Gastrocnemius medialis (tissue), 4 donors: Measurements from ENCODE around the gene COG4. TPM values are rescaled to one million over a fixed set of nuclear protein-coding genes. Genes with fewer than 3 reads are reported as not detected.

ENCODE experiments used
- ATAC-seq, 2 donors: fragments of 150-250 bp; one replicate each; pipeline ENCODE4 v1.9.1; 2016
- DNase-seq, 2 donors: peaks; one replicate each; pipeline ENCODE4 v3.0.0-alpha.2; 2019
- H3K27ac ChIP-seq, 4 donors: fragments of 200-600 bp; sonication (generic); 1 replicate in 1 of 4; 2 replicates in 3 of 4; pipeline ENCODE4 v1.5.1; 2016 to 2018; ENCODE audit warnings: mild to moderate bottlenecking in 2 of 4, moderate library complexity in 1 of 4
- H3K27me3 ChIP-seq, 3 donors: fragments of 200-600 bp; sonication (generic) in 2 of 3; 1 replicate in 1 of 3; 2 replicates in 2 of 3; pipeline versions ENCODE4 v1.5.1 to v1.6.0; 2016 to 2019; ENCODE audit warnings: mild to moderate bottlenecking in 1 of 3, moderate library complexity in 1 of 3
- H3K36me3 ChIP-seq, 2 donors: fragments of 200-600 bp; sonication (generic) in 1 of 2; one replicate each; pipeline ENCODE4 v1.5.1; 2017 to 2018
- H3K4me1 ChIP-seq, 2 donors: fragments of 200-600 bp; sonication (generic) in 1 of 2; one replicate each; pipeline ENCODE4 v1.5.1; 2016 to 2017; ENCODE audit warnings: mild to moderate bottlenecking in 2 of 2
- H3K4me3 ChIP-seq, 4 donors: fragments of 200-600 bp; sonication (generic) in 3 of 4; 1 replicate in 1 of 4; 2 replicates in 3 of 4; pipeline ENCODE4 v1.5.1; 2016 to 2019; ENCODE audit warnings: mild to moderate bottlenecking in 2 of 4
- H3K9me3 ChIP-seq, 3 donors: fragments of 200-600 bp; sonication (generic) in 2 of 3; 1 replicate in 1 of 3; 2 replicates in 2 of 3; pipeline ENCODE4 v1.5.1; 2016 to 2019
- CTCF ChIP-seq, 5 experiments: fragments of 450-650 bp in 3 of 5; fragments of 200-600 bp in 2 of 5; sonication (generic) in 2 of 5; IDR thresholded peaks in 4 of 5; conservative IDR thresholded peaks in 1 of 5; 1 replicate in 4 of 5; 2 replicates in 1 of 5; pipeline ENCODE4 v1.5.1; 2016 to 2019; ENCODE audit warnings: antibody characterized with exemption in 5 of 5, mild to moderate bottlenecking in 3 of 5, moderate library complexity in 3 of 5
- POLR2A ChIP-seq, 2 donors: fragments of 450-650 bp; IDR thresholded peaks; one replicate each; pipeline ENCODE4 v1.6.1; 2017; ENCODE audit warnings: antibody characterized with exemption in 2 of 2, mild to moderate bottlenecking in 2 of 2, moderate library complexity in 2 of 2
- in situ Hi-C, 4 donors: fragments of 200-750 bp; cut with MboI; loops; one replicate each; pipeline versions ENCODE4 v1.15.0 to v1.8.0; 2017; ENCODE audit warnings: low sequenced_read_pairs in 4 of 4
- intact Hi-C: fragments of 100-400 bp; cut with DNase I; formaldehyde crosslinking; loops from one replicate; pipeline ENCODE4 v1.15.1; 2023; ENCODE audit warnings: low total_unique reads
- total RNA-seq, 4 donors: library from RNA; depleted of rRNA; stranded (reverse); fragments of >200 nt; gene quantifications; one replicate each; pipeline versions ENCODE4 v1.1.0 to v1.2.3, GENCODE V29; 2016

Gene COG4
- total RNA-seq, 4 donors from 2014 or later = 71.8 to 113 (median 82.0) TPM

GRCh38 chr16:70438969-70439862 lies 84.1 kb downstream of the COG4 start, which contains the start of gene ST3GAL2:
Gene ST3GAL2 (minus strand): TSS chr16:70439100. CDS start chr16:70398530, 40,570 bp downstream.
- in situ Hi-C loops = no loop called here
- Histone ChIP-seq H3K27me3 (no peaks in the 10 kb centered on the region), H3K4me3 (peak within 1 kb of the TSS; percentile 75 to 95 (median 79)), H3K4me1 (peaks cover 37 to 46% of the 10 kb centered on the region in 2 donors), H3K9me3 (no peaks in the 10 kb centered on the region), H3K27ac (peak within 1 kb of the TSS; percentile 78 to 85 (median 83)), H3K36me3 (no peaks in the 10 kb centered on the region)
- DNase-seq = peak; percentile 89 to 94
- intact Hi-C loops = loop anchor here (1.0 kb wide), 2 partner anchors 15 to 58 kb away; partner anchors contain the start of gene FCSK
- peak in 2 of 5 experiments; percentile 8 to 33 for TF ChIP-seq CTCF (IDR thresholded peaks at IDR 0.05 in 4 of 5, conservative IDR thresholded peaks at IDR 0.05 in 1 of 5)
- TF ChIP-seq POLR2A (IDR thresholded peaks at IDR 0.05) = peak; percentile 35 to 50
- peak; percentile 89 to 91 for ATAC-seq

GRCh38 chr16:70438585-70438968 lies 84.8 kb downstream of the COG4 start:
- Histone ChIP-seq H3K4me3 (peak overlapping the region; percentile 72 to 77 (median 74)), H3K36me3 (no peaks in the 10 kb centered on the region), H3K27ac (peak overlapping the region; percentile 78 to 85 (median 83)), H3K4me1 (peaks cover 43 to 53% of the 10 kb centered on the region in 2 donors), H3K9me3 (no peaks in the 10 kb centered on the region), H3K27me3 (no peaks in the 10 kb centered on the region)
- ATAC-seq (peak; percentile 37 to 55), DNase-seq (no peak)
- no peak for TF ChIP-seq CTCF (IDR thresholded peaks at IDR 0.05 in 4 of 5, conservative IDR thresholded peaks at IDR 0.05 in 1 of 5)
- no peak for TF ChIP-seq POLR2A (IDR thresholded peaks at IDR 0.05)
- in situ Hi-C loops = no loop called here
- intact Hi-C loops = no loop called here

- Histone ChIP-seq H3K27me3 (no peaks in the 10 kb centered on the region), H3K27ac (peak overlapping the region; percentile 78 to 85 (median 83)), H3K4me3 (peak overlapping the region; percentile 72 to 77 (median 74)), H3K36me3 (no peaks in the 10 kb centered on the region), H3K4me1 (peaks cover 51 to 60% of the 10 kb centered on the region in 2 donors), H3K9me3 (no peaks in the 10 kb centered on the region)
- ATAC-seq = peak; percentile 16 to 18
- intact Hi-C loops = no loop called here
- no peak for DNase-seq
- in situ Hi-C loops = no loop called here
- no peak for TF ChIP-seq CTCF (IDR thresholded peaks at IDR 0.05 in 4 of 5, conservative IDR thresholded peaks at IDR 0.05 in 1 of 5)
- no peak for TF ChIP-seq POLR2A (IDR thresholded peaks at IDR 0.05)
Measured at GRCh38 chr16:70437582-70438557, 85.5 kb downstream of the COG4 start.

- Histone ChIP-seq H3K4me1 (peaks cover 58 to 67% of the 10 kb centered on the region in 2 donors), H3K27me3 (no peaks in the 10 kb centered on the region), H3K9me3 (no peaks in the 10 kb centered on the region), H3K36me3 (no peaks in the 10 kb centered on the region), H3K27ac (peak overlapping the region; percentile 78 to 85 (median 83)), H3K4me3 (peak overlapping the region; percentile 72 to 77 (median 74))
- no peak for ATAC-seq
- no peak for TF ChIP-seq POLR2A (IDR thresholded peaks at IDR 0.05)
- TF ChIP-seq CTCF (IDR thresholded peaks at IDR 0.05 in 4 of 5, conservative IDR thresholded peaks at IDR 0.05 in 1 of 5) = no peak
- in situ Hi-C loops = no loop called here
- intact Hi-C loops = no loop called here
- peak in 1 of 2 donors; percentile 49 for DNase-seq
Measured at GRCh38 chr16:70437017-70437581, 86.3 kb downstream of the COG4 start.
